Rectal smooth muscle tissue (tissue), 1 donor: Measurements from ENCODE around the gene HMCN2.

Source experiments
- H3K27ac ChIP-seq: one replicate; pipeline ENCODE4 v1.7.0; 2013; ENCODE audit warnings: low read depth, low read length, inconsistent platforms
- H3K27me3 ChIP-seq: one replicate; pipeline ENCODE4 v1.7.0; 2013; ENCODE audit warnings: low read length; ENCODE audit not compliant: control insufficient read depth, insufficient read depth
- H3K36me3 ChIP-seq: one replicate; pipeline ENCODE4 v1.7.0; 2013; ENCODE audit warnings: low read length; ENCODE audit not compliant: control insufficient read depth, insufficient read depth
- H3K4me1 ChIP-seq: one replicate; pipeline ENCODE4 v1.7.0; 2013; ENCODE audit warnings: low read length; ENCODE audit not compliant: control insufficient read depth, insufficient read depth
- H3K4me3 ChIP-seq: one replicate; pipeline ENCODE4 v1.7.0; 2013; ENCODE audit warnings: low read length
- H3K9ac ChIP-seq: one replicate; pipeline ENCODE4 v1.7.0; 2013; ENCODE audit warnings: low read length

HMCN2 gene

DNA sequence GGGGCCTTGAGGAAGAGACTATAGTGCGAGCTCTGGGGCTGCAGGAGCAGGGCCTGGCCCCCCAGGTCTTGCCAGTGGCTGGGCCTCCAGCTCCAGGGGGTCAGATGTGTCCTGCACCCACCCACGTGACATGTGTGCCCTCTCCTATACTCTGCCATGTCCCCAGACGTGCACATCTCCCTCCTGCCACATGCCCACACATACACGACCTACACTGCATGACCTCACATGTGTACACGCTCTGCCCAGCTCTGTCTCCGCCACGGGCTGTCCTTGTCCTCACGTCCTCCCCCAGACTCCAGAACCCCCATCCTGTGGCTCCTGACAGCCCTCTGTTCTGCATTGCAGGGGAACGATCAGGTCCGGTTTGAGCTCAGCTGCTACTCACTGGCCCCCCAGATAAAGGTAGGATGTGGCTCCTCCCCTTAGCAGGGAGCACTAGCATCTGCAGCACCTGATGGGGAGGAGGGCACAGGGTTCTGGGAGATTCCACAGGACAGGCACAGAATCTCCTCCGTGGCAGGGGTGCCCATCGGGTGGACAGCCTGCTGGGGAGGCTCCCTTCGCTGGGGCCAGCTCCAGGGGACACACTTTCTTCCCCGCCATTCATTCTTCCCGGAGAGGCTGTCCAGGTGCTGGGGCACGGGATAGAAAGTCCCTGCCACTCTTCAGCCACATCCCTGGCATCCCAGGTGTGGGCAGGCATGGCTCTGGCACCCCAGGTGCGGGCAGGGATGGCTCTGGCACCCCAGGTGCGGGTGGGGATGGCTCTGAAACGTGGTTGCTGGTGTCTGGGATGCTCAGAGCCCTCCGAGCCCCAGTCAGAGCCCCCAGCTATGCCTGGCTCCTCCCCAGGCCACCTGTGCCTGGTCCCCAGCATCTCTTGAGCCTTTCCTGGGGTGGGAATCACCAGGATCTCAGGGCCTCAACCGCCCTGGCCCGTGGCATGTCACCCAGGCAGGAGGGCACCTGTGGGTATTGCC, 198.5 kb downstream of the HMCN2 start:
- Histone ChIP-seq H3K4me1 (no peaks in the 10 kb centered on the region), H3K4me3 (no peak overlapping the region), H3K27ac (no peak overlapping the region), H3K27me3 (no peaks in the 10 kb centered on the region), H3K9ac (no peak overlapping the region), H3K36me3 (peaks cover 3% of the 10 kb centered on the region)

DNA sequence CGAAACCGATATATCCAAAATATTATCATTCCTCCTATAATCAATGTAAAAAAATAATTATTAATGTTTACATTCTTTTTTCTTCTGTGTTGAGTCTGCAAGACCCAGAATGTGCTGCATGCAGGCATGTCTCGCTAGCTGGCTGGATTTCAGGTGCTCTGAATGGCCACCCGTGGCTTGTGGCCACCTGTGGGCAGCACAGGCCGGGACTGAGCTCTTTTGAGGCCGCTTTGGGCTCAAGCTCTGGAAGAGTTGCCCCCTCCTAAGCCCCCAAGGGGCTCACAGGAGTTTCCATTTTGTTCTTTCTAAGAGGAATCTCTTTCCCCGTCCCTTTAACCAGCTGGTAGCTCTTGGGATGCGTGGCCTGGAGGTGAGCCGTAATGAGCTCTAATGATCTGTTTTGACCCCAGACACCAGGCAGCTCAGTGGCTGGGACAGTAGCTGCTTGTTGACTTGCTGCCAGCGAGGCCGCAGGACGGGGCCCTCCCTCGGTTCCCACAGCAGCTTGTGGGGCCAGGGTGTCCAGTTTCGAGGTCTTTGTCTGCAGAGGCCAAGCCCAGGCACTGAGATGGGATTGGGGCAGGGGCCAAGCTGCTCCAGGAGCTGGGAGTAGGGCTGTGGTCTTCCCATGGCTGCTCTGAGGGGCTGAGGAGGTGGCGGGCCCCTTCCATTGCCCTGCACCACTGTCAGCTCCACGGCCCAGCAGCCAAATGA, 200.0 kb downstream of the HMCN2 start:
- Histone ChIP-seq H3K4me3 (no peak overlapping the region), H3K9ac (no peak overlapping the region), H3K4me1 (no peaks in the 10 kb centered on the region), H3K36me3 (peaks cover 2% of the 10 kb centered on the region), H3K27me3 (no peaks in the 10 kb centered on the region), H3K27ac (no peak overlapping the region)

DNA sequence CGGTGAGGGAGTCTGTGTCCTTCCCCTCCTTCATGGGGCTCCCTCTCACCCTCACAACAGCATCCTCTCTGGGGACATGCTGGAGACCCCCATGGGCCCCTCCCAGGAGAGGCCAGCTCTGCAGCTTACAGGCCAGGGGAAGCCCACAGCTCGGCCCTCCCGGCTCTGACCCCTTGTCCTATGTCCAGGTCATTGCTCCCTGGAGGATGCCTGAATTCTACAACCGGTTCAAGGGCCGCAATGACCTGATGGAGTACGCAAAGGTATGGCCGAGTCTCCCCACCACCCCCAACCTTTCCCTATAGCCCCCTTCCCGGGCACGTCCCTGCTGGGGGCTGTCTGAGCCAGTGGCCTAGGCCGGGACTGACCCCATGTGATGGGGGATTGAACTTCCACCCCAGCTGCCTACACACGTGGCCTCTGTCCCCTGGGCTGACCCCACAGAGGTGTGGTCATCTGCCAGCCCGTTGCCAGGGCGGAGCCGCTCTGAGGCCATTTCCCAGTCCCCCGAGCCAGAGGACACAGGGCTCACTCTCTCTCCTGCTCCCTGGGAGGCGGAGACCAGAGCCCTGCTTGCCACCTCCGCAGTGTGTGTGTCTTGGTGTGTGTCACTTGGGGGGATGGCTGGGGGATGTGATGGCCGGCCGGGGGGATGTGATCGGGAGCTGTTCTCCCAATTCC, 201.1 kb downstream of the HMCN2 start:
- Histone ChIP-seq H3K9ac (no peak overlapping the region), H3K4me1 (no peaks in the 10 kb centered on the region), H3K27me3 (no peaks in the 10 kb centered on the region), H3K36me3 (peaks cover 2% of the 10 kb centered on the region), H3K4me3 (no peak overlapping the region), H3K27ac (no peak overlapping the region)

DNA sequence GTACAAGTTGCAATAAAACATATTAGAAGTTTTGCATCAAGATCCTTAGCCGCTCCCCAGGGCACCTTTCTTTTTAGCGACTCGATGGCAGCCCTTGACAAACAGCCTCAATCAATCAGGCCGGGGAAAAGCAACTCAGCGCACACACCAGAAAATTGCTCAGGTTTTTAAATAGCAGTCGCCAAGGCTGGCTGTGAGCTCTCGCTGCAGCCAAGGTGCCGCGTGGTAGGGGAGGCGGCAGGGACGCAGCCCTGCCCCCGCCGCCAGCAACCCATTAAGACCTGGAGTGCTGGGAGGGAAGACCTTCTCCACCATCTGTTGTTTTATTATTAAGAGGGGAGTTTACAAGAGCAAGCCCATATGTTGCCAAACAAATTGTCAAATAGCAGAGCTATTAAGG, 201.8 kb downstream of the HMCN2 start:
- Histone ChIP-seq H3K27me3 (no peaks in the 10 kb centered on the region), H3K4me1 (no peaks in the 10 kb centered on the region), H3K27ac (no peak overlapping the region), H3K4me3 (no peak overlapping the region), H3K36me3 (peaks cover 2% of the 10 kb centered on the region), H3K9ac (no peak overlapping the region)

DNA sequence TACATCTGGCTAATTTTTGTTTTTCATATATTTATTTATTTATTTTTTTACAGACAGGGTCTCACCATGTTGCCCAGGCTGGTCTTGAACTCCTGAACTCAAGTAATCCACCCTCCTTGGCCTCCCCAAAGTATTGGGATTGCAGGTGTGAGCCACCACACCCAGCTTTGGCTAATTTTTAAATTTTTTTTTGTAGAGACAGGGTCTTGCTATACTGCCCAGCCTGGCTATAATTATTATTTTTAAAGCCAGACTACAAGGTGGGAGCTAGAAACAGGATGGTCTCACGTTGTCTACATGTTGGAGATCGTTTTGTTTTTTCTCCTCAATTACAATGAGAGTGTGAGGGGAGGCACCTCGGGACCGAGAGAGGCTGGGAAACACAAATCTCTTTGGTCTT, 203.0 kb downstream of the HMCN2 start:
- Histone ChIP-seq H3K9ac (no peak overlapping the region), H3K4me3 (no peak overlapping the region), H3K27ac (no peak overlapping the region), H3K27me3 (no peaks in the 10 kb centered on the region), H3K36me3 (peaks cover 2% of the 10 kb centered on the region), H3K4me1 (no peaks in the 10 kb centered on the region)

DNA sequence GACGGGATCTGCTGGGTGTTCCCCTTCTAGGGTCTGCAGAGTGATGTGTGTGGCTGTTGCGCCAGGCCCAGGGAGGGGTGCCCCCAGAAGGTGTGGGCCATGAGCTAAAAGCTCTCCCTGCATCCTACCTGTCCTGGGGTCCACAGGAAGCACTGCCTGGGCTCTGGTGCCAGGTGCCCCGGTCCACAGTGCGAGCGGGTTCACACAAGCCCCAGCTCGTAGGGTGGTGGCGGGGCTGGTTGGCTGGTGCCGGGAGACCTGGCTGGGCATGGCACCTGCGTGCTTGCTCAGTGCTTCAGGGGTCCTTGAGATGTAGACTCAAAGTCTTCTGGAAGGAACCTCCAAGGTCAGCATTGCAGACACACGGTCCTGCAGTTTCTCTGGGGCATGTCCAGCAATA, 204.7 kb downstream of the HMCN2 start:
- Histone ChIP-seq H3K27me3 (no peaks in the 10 kb centered on the region), H3K9ac (no peak overlapping the region), H3K27ac (no peak overlapping the region), H3K4me3 (no peak overlapping the region), H3K36me3 (no peaks in the 10 kb centered on the region), H3K4me1 (no peaks in the 10 kb centered on the region)

DNA sequence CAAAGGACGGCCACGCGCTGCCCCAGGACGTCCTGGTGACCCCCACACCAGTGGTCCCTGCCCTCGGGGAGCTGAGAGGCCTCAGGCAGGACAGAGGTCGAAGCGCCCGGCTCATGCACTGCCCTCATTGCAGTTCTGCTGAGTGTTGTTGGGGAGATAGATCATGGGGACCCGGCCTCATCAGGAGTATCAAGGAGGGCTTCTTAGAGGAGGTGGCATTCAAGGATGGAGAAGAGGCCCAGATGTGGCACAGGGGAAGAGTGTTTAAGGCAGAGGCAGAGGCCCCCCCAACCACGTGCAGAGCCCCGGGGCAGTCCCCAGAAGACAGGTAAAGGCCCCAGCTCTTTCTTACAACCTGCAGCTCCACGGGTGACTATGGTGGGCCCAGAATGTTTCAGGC, 205.4 kb downstream of the HMCN2 start:
- H3K36me3 ChIP-seq, result no peaks in the 10 kb centered on the region
- H3K4me1 ChIP-seq, result no peaks in the 10 kb centered on the region
- no peak overlapping the region for H3K4me3 ChIP-seq
- H3K27ac ChIP-seq, result no peak overlapping the region
- H3K9ac ChIP-seq, result no peak overlapping the region
- H3K27me3 ChIP-seq, result no peaks in the 10 kb centered on the region

DNA sequence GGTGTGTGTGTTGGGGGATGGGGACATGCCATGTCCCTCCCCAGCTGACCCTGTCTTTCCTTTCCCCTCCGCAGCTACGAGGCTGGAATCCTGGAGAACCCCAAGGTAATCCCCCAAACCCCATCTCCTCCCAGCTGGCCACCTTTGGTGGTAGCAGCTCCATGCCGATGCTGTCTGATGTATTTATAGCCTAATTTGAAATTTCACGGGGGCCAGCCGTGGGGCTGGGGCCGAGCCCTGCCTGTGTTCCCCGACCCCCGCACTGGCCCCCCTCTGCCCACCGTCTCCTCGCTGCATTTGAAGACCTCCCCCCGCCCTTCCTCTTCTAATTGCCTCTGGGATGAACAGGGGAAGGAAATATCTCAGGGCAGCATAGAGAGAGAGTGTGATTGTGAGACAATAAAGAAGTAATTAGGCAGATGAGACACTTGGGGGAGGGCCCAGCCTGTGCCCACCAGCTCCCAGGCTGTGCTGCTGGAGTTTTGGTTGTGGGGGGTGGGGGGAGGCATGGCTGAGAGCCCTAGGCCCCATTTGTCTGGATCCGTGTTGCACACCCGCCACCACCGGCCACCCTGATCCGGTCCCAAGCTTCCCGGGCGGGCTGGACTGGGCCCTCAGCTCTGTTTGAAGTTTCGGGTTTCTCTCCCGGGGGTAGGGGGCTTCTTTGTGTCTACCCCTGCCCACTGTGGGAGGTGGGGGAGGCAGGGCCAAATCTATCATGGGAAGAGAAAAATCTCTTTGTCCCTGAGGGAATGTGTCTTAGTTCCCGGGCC, 206.0 kb downstream of the HMCN2 start:
- no peak overlapping the region for H3K27ac ChIP-seq
- H3K9ac ChIP-seq, result no peak overlapping the region
- H3K4me1 ChIP-seq, result no peaks in the 10 kb centered on the region
- no peaks in the 10 kb centered on the region for H3K36me3 ChIP-seq
- H3K27me3 ChIP-seq, result no peaks in the 10 kb centered on the region
- no peak overlapping the region for H3K4me3 ChIP-seq

DNA sequence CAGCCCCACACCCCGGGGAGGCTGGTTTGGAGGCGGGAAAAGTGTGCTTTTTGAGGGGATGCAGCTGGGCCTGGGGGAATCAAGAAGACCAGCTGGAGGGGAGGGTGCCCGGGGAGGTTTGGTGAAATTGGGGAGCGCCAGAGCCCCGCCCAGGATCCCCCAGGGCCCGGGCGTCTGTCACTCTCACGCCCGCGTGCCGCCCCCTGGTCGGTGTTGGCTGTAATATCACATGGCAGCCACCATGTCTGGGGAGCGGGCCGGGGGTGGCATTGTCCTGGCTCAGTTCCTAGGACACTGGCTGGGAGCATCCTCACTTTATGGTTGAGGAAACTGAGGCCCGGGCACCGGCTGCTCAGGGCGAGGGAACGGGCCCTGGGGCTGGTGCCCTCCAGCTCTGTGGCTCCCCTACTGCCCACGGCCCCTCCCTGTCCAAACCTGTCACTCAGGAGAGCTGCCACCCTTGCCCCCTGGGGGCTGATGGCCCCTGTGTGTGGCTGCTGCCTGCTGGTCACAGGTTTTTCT, 206.7 kb downstream of the HMCN2 start:
- no peak overlapping the region for H3K27ac ChIP-seq
- H3K27me3 ChIP-seq, result no peaks in the 10 kb centered on the region
- no peak overlapping the region for H3K9ac ChIP-seq
- no peak overlapping the region for H3K4me3 ChIP-seq
- H3K4me1 ChIP-seq, result no peaks in the 10 kb centered on the region
- H3K36me3 ChIP-seq, result no peaks in the 10 kb centered on the region

DNA sequence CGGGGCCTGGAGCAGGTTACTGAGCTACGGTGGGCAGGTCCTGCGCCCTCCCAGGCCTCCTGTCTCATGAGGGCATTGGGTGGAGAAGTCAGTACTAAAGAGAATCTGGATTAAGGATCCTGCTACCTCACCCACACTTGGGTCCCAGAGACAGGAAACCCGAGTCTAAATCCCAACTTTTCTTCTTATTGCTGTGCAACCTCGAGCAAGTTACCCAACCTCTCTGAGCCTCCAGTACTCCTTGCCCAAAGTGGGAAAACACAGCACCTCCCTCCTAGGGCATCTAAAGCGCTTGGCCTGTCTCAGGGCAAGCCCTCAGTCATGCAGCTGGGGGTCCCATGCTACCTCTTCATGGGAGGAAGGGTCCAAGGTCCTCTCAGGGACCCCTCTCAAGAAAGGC, 207.4 kb downstream of the HMCN2 start:
- no peaks in the 10 kb centered on the region for H3K27me3 ChIP-seq
- no peak overlapping the region for H3K9ac ChIP-seq
- H3K27ac ChIP-seq, result no peak overlapping the region
- no peak overlapping the region for H3K4me3 ChIP-seq
- H3K4me1 ChIP-seq, result no peaks in the 10 kb centered on the region
- no peaks in the 10 kb centered on the region for H3K36me3 ChIP-seq

DNA sequence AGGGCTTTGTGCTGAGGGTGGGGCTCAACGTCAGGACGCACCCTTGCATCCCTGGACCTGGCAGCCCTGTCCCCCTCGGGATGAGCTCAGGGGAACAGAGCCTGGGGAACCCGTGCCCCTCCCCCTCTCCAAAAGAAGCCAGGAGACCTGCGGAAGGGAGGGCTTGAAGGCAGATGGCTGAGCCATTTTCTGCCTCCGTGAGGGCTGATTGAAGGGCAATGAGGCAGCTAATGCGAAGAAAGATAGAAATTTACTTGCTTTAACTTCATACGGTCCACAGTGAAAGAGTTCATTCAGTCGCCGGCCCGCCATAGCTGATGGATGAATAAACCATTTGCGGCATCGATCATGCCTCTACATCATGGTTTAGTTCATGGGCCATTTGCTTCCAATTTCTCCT, 208.0 kb downstream of the HMCN2 start:
- Histone ChIP-seq H3K4me3 (no peak overlapping the region), H3K27me3 (no peaks in the 10 kb centered on the region), H3K27ac (no peak overlapping the region), H3K36me3 (no peaks in the 10 kb centered on the region), H3K4me1 (no peaks in the 10 kb centered on the region), H3K9ac (no peak overlapping the region)

DNA sequence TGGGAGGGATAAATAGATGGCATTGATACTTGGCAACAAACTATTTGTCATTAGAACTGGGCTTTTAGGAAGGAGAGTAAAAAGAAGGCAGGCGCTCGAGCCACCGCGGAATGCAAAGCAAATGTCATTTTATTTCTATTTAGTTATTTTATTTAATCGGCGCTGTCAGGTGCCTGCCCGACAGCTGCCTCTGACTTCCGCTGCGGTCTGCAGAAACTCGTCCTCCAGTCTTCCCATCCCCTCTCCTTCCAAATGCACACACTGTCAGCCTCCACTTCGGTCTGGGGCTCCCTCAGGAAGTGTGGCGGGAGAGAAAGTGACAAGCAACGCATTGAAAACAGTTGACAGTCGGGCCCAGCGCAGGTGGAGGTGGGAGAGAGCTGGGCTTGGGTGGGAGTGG, 208.5 kb downstream of the HMCN2 start:
- H3K4me1 ChIP-seq, result no peaks in the 10 kb centered on the region
- no peak overlapping the region for H3K4me3 ChIP-seq

More for the DNA sequence above, 208.5 kb downstream of the HMCN2 start:
- Histone ChIP-seq H3K27ac (no peak overlapping the region), H3K27me3 (no peaks in the 10 kb centered on the region), H3K36me3 (no peaks in the 10 kb centered on the region), H3K9ac (no peak overlapping the region)
